K562 (cell line): Measurements from ENCODE around the gene PRDM1.

ENCODE experiments used
- FOXP4 ChIP-seq: sonication (generic); formaldehyde crosslinking; IDR thresholded peaks from 2 replicates; pipeline ENCODE4 v1.8.0; 2022; ENCODE audit warnings: mild to moderate bottlenecking, missing genetic modification reagents, borderline replicate concordance
- NR3C1 ChIP-seq: sonication (generic); formaldehyde crosslinking; IDR thresholded peaks from 2 replicates; pipeline ENCODE4 v1.8.1; 2022; ENCODE audit warnings: missing genetic modification reagents

- TF ChIP-seq FOXP4 (CRISPR knock-in tag) = no peak
- TF ChIP-seq NR3C1 (CRISPR knock-in tag) = no peak
Observed at GRCh38 chr6:106070636-106071035, 15.5 kb upstream of the PRDM1 start.
